K562 (cell line): ENCODE measurements around the gene GOLPH3. TPM values are rescaled to one million over a fixed set of nuclear protein-coding genes. Genes with fewer than 3 reads are reported as not detected.

Source experiments
- ATAC-seq: fragments of 200-7000 bp; cut with Tn5 transposase; 3 replicates; pipeline ENCODE4 v1.9.1; 2020; ENCODE audit warnings: moderate library complexity
- BruUV-seq: library from RNA; stranded (reverse); fragments of 400-500 nt; replicated peaks from 2 replicates; lab custom pipeline; 2021; lab: Mats Ljungman, UMichigan
- CTCF ChIA-PET: fragments of 300-600 bp; formaldehyde crosslinking; extraction: SDS; loops from one replicate; lab custom pipeline; 2021; ENCODE audit warnings: low intra/inter-chr PET ratio; lab: Yijun Ruan, JAX
- POLR2A ChIA-PET: fragments of 300-600, 350-650 bp; sonication (Branson Sonifier 250); formaldehyde crosslinking; extraction: SDS; loops from one replicate; lab custom pipeline; 2021; ENCODE audit warnings: antibody characterized with exemption, inconsistent platforms; lab: Yijun Ruan, JAX
- DNase-seq, 4 experiments: peaks; one replicate each; pipeline versions ENCODE4 v3.0.0 to v3.0.0-alpha.2; 2011 to 2018; ENCODE audit warnings: low spot score in 3 of 4, mixed read lengths in 3 of 4; ENCODE audit errors: extremely low read depth in 1 of 4
- FAIRE-seq: peaks from 2 replicates; lab custom pipeline; 2011; peaks lifted over from hg19 to GRCh38; lab: Jason Lieb, UNC
- H2AFZ ChIP-seq: 2 replicates; pipeline ENCODE4 v1.6.0; 2011; ENCODE audit warnings: low read depth, low read length, control low read depth, inconsistent platforms
- H3K27ac ChIP-seq: fragments of 200-600 bp; 3 replicates; pipeline ENCODE4 v1.8.0; 2011; ENCODE audit warnings: low read depth, mild to moderate bottlenecking, control low read depth, inconsistent platforms, low read length, moderate library complexity, mixed read lengths; ENCODE audit errors: extremely low read depth
- H3K27me3 ChIP-seq, 2 experiments: fragments of 300-600 bp in 1 of 2; 2 replicates in 1 of 2; 3 replicates in 1 of 2; pipeline versions ENCODE4 v1.6.0 to v1.8.0; 2011; ENCODE audit warnings: inconsistent platforms in 2 of 2, low read length in 2 of 2, mild to moderate bottlenecking in 1 of 2, mixed read lengths in 1 of 2, moderate library complexity in 1 of 2; ENCODE audit not compliant: control insufficient read depth in 2 of 2, insufficient read depth in 2 of 2
- H3K36me3 ChIP-seq: fragments of 300-600 bp; 3 replicates; pipeline ENCODE4 v1.8.0; 2011; ENCODE audit warnings: mild to moderate bottlenecking, low read length, inconsistent platforms; ENCODE audit not compliant: control insufficient read depth, insufficient read depth
- H3K4me1 ChIP-seq, 2 experiments: fragments of 200-600 bp in 1 of 2; replicated peaks in 1 of 2; 2 replicates in 1 of 2; 3 replicates in 1 of 2; pipeline versions ENCODE4 v1.5.1 to v1.8.0; 2011; ENCODE audit warnings: inconsistent platforms in 2 of 2, low read length in 2 of 2, mild to moderate bottlenecking in 1 of 2, mixed read lengths in 1 of 2, moderate library complexity in 1 of 2; ENCODE audit not compliant: control insufficient read depth in 2 of 2, insufficient read depth in 2 of 2
- H3K4me2 ChIP-seq: 2 replicates; pipeline ENCODE4 v1.6.1; 2011; ENCODE audit warnings: low read length, control low read depth, inconsistent platforms, mixed read lengths; ENCODE audit not compliant: insufficient read depth
- H3K4me3 ChIP-seq: fragments of 200-600 bp; sonication (generic), shearing (Covaris generic); 2 replicates; pipeline ENCODE4 v1.5.1; 2016; ENCODE audit warnings: control low read depth, inconsistent platforms
- H3K79me2 ChIP-seq: fragments of 200-600 bp; 3 replicates; pipeline ENCODE4 v1.8.0; 2011; ENCODE audit warnings: low read length, inconsistent platforms; ENCODE audit not compliant: control insufficient read depth, insufficient read depth
- H3K9ac ChIP-seq, 2 experiments: 2 replicates each; pipeline versions ENCODE4 v1.6.0 to v1.6.1; 2011; ENCODE audit warnings: low read depth in 2 of 2, low read length in 2 of 2, control low read depth in 1 of 2, inconsistent platforms in 1 of 2, mild to moderate bottlenecking in 1 of 2, mixed read lengths in 1 of 2; ENCODE audit not compliant: insufficient read depth in 1 of 2
- H3K9me1 ChIP-seq: one replicate; pipeline ENCODE4 v1.6.0; 2011; ENCODE audit warnings: inconsistent platforms, mild to moderate bottlenecking, low read length, moderate library complexity; ENCODE audit not compliant: control insufficient read depth, insufficient read depth
- H3K9me3 ChIP-seq: replicated peaks from 2 replicates; pipeline ENCODE4 v1.5.1; 2011; ENCODE audit warnings: low read depth, low read length, inconsistent platforms; ENCODE audit not compliant: control insufficient read depth, insufficient read depth
- H4K20me1 ChIP-seq: replicated peaks from 2 replicates; pipeline ENCODE4 v1.6.1; 2011; ENCODE audit warnings: low read length, inconsistent platforms, mixed read lengths; ENCODE audit not compliant: control insufficient read depth, insufficient read depth
- CBX5 ChIP-seq: IDR thresholded peaks from 2 replicates; pipeline ENCODE4 v1.6.1; 2014; ENCODE audit warnings: low read depth, borderline replicate concordance
- NFIC ChIP-seq: fragments of 450-650 bp; IDR thresholded peaks from 2 replicates; pipeline ENCODE4 v1.6.1; 2017; ENCODE audit warnings: mild to moderate bottlenecking, inconsistent platforms
- PRPF4 ChIP-seq: fragments of 200-400 bp; formaldehyde crosslinking; IDR thresholded peaks from one replicate; pipeline ENCODE4 v1.6.1; 2017; ENCODE audit warnings: low read length, low read depth, mild to moderate bottlenecking; ENCODE audit not compliant: insufficient read depth, poor library complexity, severe bottlenecking
- PYGO2 ChIP-seq: fragments of 450-650 bp; IDR thresholded peaks from 2 replicates; pipeline ENCODE4 v1.6.1; 2016; ENCODE audit warnings: mild to moderate bottlenecking, missing genetic modification characterization, moderate library complexity, missing compliant biosample characterization
- RBM22 ChIP-seq: fragments of 200-400 bp; formaldehyde crosslinking; IDR thresholded peaks from 2 replicates; pipeline ENCODE4 v1.6.1; 2018; ENCODE audit warnings: low read length, low read depth; ENCODE audit not compliant: poor library complexity, severe bottlenecking
- SP2 ChIP-seq: IDR thresholded peaks from 2 replicates; pipeline ENCODE4 v1.6.1; 2011; ENCODE audit warnings: mild to moderate bottlenecking, low read depth, low read length, moderate library complexity; ENCODE audit not compliant: poor library complexity, severe bottlenecking; ENCODE audit errors: extremely low read depth
- ZFP1 ChIP-seq: fragments of 450-650 bp; formaldehyde crosslinking; IDR thresholded peaks from 2 replicates; pipeline ENCODE4 v1.4.0; 2020; ENCODE audit warnings: mild to moderate bottlenecking, mixed read lengths
- ZNF121 ChIP-seq: sonication (generic); formaldehyde crosslinking; conservative IDR thresholded peaks from 2 replicates; pipeline ENCODE4 v1.8.0; 2022; ENCODE audit warnings: missing genetic modification reagents
- ZNF232 ChIP-seq: sonication (generic); formaldehyde crosslinking; IDR thresholded peaks from 2 replicates; pipeline ENCODE4 v1.8.0; 2022; ENCODE audit warnings: mild to moderate bottlenecking, missing genetic modification reagents
- ZNF253 ChIP-seq: fragments of 250-450 bp; sonication (Bioruptor Pico); conservative IDR thresholded peaks from 2 replicates; pipeline ENCODE4 v1.6.1; 2021; ENCODE audit warnings: mild to moderate bottlenecking
- WGBS: fragments of 100-300 bp; shearing (Covaris generic); methylation state at CpG from one replicate; pipeline ENCODE4 v1.1.6; 2016; ENCODE audit warnings: low coverage, mixed read lengths; ENCODE audit not compliant: insufficient coverage; ENCODE audit errors: missing lambda C conversion rate; 5-methylcytosine and 5-hydroxymethylcytosine counted together
- in situ Hi-C: fragments of 300-500 bp; cut with MboI; formaldehyde crosslinking; loops from 4 replicates; pipeline ENCODE4 v1.15.0; 2018; ENCODE audit warnings: inconsistent platforms, mixed read lengths
- intact Hi-C: fragments of 100-400 bp; cut with micrococcal nuclease; formaldehyde crosslinking; loops from 2 replicates; pipeline ENCODE4 v1.14.2; 2022
- polyA plus RNA-seq, 8 experiments: library from polyadenylated mRNA; depleted of rRNA in 4 of 8; stranded (reverse) in 5 of 8; unstranded in 3 of 8; fragments of >200 nt; fragmentation: Nextera tagmentation in 2 of 8; fragmentation: Illumina TruSeq in 1 of 8; extraction: Ambion mirVana in 2 of 8; extraction: Trizol in 1 of 8; gene quantifications; 2 replicates each; pipeline versions ENCODE4 v1.2.1 to v1.2.3, GENCODE V29; 2011 to 2014; ENCODE audit warnings: inconsistent platforms in 1 of 8, missing spikeins in 1 of 8
- total RNA-seq, 7 experiments: library from RNA; depleted of rRNA in 6 of 7; stranded (reverse); fragments of >200 nt in 6 of 7; fragmentation: Illumina TruSeq in 2 of 7; extraction: Trizol in 2 of 7; gene quantifications; 2 replicates each; pipeline versions ENCODE4 v1.2.1 to v1.2.3, GENCODE V29; 2011 to 2021; ENCODE audit warnings: low replicate concordance in 1 of 7
- TF ChIP-seq, protein P1 (sequence below): fragments of 250-450 bp; sonication (Bioruptor Pico); IDR thresholded peaks from 2 replicates; pipeline ENCODE4 v1.4.0; 2020; ENCODE audit warnings: borderline replicate concordance
- TF ChIP-seq, protein P2 (sequence below): fragments of 250-450 bp; sonication (Bioruptor Pico); IDR thresholded peaks from 2 replicates; pipeline ENCODE4 v1.4.0; 2020; ENCODE audit warnings: mild to moderate bottlenecking, moderate library complexity
- TF ChIP-seq, protein P3 (sequence below): fragments of 250-450 bp; sonication (Bioruptor Pico); IDR thresholded peaks from 2 replicates; pipeline ENCODE4 v1.8.0; 2021; ENCODE audit warnings: mild to moderate bottlenecking, moderate library complexity

The GOLPH3 gene
- total and polyA plus RNA-seq, 9 of the 15 experiments (the other 6 are each of a cell fraction or from before 2014, with no cell fraction given): 18.8 to 94.6 (median 55.1) TPM

DNA sequence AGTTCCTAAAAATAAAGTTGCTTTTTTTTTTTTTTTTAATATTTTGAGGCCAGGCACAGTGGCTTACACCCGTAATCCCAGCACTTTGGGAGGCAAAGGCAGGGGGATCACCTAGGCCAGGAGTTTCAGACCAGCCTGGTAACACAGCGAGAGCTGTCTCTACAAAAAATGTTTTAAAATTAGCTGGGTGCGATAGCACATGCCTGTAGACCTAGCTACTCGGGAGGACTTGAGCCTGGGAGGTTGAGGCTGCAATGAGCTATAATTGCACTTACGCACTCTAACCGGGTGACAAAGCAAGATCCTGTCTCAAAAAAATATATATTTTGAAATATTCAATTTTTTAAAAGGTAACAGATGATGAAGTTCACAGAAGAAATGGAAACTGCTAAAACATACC, 22.9 kb downstream of the GOLPH3 start:
- BruUV-seq: no TSS peak
- Histone ChIP-seq H3K79me2 (peaks cover 100% of the 10 kb centered on the region), H3K9me1 (no peaks in the 10 kb centered on the region), H2AFZ (no peak overlapping the region), H3K9ac (no peak overlapping the region), H3K4me3 (no peak overlapping the region), H3K4me2 (no peak overlapping the region), H4K20me1 (peaks cover 10% of the 10 kb centered on the region), H3K4me1 (peaks cover 0 to 7% of the 10 kb centered on the region in 2 experiments; a peak in 3 of 5 replicates), H3K9me3 (no peaks in the 10 kb centered on the region), H3K27ac (no peak overlapping the region; the same call in 2 of the 3 replicates), H3K36me3 (peaks cover 58% of the 10 kb centered on the region), H3K27me3 (no peaks in the 10 kb centered on the region)
- intact Hi-C loops (no loop called here), in situ Hi-C loops (no loop called here)
- TF ChIP-seq SP2 (no peak), ZFP1 (no peak), NFIC (no peak), ZNF253 (CRISPR knock-in tag) (no peak), CBX5 (no peak), RBM22 (no peak), PYGO2 (tag) (no peak), ZNF232 (CRISPR knock-in tag) (no peak), PRPF4 (no peak), ZNF121 (no peak)
- TF ChIP-seq, protein P1, sequence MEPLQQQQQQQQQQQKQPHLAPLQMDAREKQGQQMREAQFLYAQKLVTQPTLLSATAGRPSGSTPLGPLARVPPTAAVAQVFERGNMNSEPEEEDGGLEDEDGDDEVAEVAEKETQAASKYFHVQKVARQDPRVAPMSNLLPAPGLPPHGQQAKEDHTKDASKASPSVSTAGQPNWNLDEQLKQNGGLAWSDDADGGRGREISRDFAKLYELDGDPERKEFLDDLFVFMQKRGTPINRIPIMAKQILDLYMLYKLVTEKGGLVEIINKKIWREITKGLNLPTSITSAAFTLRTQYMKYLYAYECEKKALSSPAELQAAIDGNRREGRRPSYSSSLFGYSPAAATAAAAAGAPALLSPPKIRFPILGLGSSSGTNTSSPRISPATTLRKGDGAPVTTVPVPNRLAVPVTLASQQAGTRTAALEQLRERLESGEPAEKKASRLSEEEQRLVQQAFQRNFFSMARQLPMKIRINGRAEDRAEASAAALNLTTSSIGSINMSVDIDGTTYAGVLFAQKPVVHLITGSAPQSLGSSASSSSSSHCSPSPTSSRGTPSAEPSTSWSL: no peak
- TF ChIP-seq, protein P2, sequence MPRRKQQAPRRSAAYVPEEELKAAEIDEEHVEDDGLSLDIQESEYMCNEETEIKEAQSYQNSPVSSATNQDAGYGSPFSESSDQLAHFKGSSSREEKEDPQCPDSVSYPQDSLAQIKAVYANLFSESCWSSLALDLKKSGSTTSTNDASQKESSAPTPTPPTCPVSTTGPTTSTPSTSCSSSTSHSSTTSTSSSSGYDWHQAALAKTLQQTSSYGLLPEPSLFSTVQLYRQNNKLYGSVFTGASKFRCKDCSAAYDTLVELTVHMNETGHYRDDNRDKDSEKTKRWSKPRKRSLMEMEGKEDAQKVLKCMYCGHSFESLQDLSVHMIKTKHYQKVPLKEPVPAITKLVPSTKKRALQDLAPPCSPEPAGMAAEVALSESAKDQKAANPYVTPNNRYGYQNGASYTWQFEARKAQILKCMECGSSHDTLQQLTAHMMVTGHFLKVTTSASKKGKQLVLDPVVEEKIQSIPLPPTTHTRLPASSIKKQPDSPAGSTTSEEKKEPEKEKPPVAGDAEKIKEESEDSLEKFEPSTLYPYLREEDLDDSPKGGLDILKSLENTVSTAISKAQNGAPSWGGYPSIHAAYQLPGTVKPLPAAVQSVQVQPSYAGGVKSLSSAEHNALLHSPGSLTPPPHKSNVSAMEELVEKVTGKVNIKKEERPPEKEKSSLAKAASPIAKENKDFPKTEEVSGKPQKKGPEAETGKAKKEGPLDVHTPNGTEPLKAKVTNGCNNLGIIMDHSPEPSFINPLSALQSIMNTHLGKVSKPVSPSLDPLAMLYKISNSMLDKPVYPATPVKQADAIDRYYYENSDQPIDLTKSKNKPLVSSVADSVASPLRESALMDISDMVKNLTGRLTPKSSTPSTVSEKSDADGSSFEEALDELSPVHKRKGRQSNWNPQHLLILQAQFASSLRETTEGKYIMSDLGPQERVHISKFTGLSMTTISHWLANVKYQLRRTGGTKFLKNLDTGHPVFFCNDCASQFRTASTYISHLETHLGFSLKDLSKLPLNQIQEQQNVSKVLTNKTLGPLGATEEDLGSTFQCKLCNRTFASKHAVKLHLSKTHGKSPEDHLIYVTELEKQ: no peak
- TF ChIP-seq, protein P3, sequence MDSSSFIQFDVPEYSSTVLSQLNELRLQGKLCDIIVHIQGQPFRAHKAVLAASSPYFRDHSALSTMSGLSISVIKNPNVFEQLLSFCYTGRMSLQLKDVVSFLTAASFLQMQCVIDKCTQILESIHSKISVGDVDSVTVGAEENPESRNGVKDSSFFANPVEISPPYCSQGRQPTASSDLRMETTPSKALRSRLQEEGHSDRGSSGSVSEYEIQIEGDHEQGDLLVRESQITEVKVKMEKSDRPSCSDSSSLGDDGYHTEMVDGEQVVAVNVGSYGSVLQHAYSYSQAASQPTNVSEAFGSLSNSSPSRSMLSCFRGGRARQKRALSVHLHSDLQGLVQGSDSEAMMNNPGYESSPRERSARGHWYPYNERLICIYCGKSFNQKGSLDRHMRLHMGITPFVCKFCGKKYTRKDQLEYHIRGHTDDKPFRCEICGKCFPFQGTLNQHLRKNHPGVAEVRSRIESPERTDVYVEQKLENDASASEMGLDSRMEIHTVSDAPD (CRISPR knock-in tag): no peak
- ATAC-seq (no peak), DNase-seq (no peak), FAIRE-seq (no peak)
- ChIA-PET POLR2A (interaction anchor here (0.8 to 1.7 kb wide), 5 partner anchors 10 to 22 kb away, joined by 3 to 6 read pairs (median 3); partner anchors contain the start of gene GOLPH3), CTCF (no interaction called here)
- WGBS: 92% methylated on average over 6 of the region's 6 CpGs
